ENCODE measurements around the gene ABHD17A.

DNA sequence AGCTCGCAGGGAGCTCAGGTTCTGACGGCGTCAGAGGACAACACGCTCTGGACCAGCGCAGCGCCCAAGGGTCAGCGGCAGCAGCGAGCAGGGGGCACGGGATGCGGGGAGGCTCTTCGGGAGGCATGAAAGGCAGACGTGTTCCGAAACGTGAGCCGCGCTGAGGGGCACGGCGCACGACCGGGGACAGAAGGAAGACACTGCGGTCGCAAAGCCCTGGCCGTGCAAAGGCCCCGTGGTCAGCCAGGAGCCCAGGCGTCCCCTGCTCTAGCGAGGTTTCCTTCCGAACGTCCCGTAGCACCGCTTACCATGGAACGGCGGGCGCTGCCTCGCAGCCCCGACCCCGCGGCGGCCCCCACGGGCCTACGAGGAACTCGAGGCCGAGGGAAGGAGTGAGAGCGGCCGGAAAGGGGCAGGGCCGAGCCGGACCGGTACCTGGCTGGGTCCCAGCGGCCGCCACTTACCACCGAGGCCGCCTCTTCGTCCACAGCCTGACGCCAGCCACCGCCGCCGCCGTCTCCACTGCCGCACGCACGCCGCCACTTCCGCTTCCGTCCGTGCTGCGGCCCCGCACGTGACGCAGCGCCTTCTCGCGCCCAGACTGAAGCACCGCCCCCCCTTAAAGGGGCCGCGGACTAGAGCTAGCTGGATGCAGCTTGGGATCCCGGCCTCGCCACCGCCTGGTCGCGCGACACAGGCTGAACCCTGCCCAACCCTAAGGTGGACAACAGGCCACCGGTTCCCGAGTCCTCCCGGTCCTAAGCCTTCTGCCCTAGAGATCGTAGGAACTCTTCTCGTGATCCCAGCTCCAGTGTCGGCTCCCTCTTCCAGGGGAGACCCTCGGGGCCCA, 9.4 kb downstream of the ABHD17A start:
- TF ChIP-seq, protein P1, sequence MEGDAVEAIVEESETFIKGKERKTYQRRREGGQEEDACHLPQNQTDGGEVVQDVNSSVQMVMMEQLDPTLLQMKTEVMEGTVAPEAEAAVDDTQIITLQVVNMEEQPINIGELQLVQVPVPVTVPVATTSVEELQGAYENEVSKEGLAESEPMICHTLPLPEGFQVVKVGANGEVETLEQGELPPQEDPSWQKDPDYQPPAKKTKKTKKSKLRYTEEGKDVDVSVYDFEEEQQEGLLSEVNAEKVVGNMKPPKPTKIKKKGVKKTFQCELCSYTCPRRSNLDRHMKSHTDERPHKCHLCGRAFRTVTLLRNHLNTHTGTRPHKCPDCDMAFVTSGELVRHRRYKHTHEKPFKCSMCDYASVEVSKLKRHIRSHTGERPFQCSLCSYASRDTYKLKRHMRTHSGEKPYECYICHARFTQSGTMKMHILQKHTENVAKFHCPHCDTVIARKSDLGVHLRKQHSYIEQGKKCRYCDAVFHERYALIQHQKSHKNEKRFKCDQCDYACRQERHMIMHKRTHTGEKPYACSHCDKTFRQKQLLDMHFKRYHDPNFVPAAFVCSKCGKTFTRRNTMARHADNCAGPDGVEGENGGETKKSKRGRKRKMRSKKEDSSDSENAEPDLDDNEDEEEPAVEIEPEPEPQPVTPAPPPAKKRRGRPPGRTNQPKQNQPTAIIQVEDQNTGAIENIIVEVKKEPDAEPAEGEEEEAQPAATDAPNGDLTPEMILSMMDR (IDR thresholded peaks at IDR 0.05 in 8 of 11, conservative IDR thresholded peaks at IDR 0.05 in 3 of 11): peak in 1 of 11 experiments; percentile 24
- TF ChIP-seq POLR2AphosphoS5 (IDR thresholded peaks at IDR 0.05): peak; percentile 99 to 100 (median 99)

Data from spleen (tissue), 7 donors.